Keratinocyte (primary cell): ENCODE measurements around the gene PPP2CA.

Experiments
- CTCF ChIP-seq, 3 experiments: IDR thresholded peaks in 1 of 3; conservative IDR thresholded peaks in 1 of 3; optimal IDR thresholded peaks in 1 of 3; 2 replicates in 2 of 3; 3 replicates in 1 of 3; pipeline versions ENCODE3 to v1.5.1; 2011; ENCODE audit warnings: low read length in 3 of 3, mild to moderate bottlenecking in 3 of 3, moderate library complexity in 2 of 3, control low read depth in 1 of 3, inconsistent platforms in 1 of 3; ENCODE audit not compliant: insufficient read depth in 2 of 3; ENCODE audit errors: extremely low read depth in 1 of 3
- EZH2 ChIP-seq: IDR thresholded peaks from one replicate; pipeline ENCODE4 v1.6.1; 2012; ENCODE audit warnings: inconsistent platforms, mild to moderate bottlenecking, low read length, moderate library complexity

DNA sequence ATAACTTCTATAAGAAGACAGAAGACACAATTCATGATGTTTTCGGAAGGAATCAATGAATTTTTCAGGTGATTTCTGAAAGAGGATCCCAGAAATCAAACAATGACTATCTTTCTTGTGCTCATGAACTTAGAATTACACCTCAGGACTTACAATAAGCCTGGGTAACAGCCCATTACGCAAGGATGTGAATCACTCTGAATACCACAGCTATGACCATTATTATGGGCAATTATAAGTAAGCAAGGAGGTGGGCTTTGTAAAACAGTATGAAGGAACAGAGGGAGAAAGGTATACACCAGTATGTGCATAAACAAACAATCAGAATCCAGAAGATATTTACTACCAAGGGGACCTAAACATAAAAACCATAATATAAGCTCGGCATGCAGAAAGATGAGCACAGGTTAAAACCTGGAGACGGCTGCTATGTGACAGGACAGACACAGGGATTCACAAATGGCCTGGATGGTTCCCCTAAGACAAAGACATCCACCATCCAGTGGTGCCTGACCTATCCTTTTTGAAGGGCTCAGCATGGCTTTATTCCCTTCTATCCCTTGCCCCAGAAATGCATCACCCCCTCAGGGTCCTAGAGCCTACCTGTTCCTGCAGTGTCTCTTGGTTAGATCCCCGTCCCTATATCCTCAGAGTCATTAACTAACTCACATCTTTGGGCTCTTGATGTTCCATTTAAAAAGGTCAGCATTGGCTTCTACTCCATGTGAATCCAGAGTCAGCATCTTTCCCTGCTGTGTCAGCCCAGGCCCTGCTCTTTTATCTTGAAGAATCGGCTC, 21.8 kb upstream of the PPP2CA start:
- TF ChIP-seq CTCF (optimal IDR thresholded peaks at IDR 0.05 in 1 of 3, IDR thresholded peaks at IDR 0.05 in 1 of 3, conservative IDR thresholded peaks at IDR 0.05 in 1 of 3; ENCODE audit: extremely low read depth in 1 of 3, insufficient read depth in 2 of 3, low read length in 3 of 3) (no peak), EZH2 (no peak)
